Erythroblast (primary cell): ENCODE measurements around the gene LMF2.

Experiments used
- DNase-seq, 2 experiments: peaks; one replicate each; lab custom pipeline; 2025; lab: John Stamatoyannopoulos, UW
- GATA1 ChIP-seq: IDR thresholded peaks from 2 replicates; pipeline ENCODE4 v1.6.1; 2011; ENCODE audit warnings: low read depth, mild to moderate bottlenecking, control low read depth, low read length, moderate library complexity
- POLR2A ChIP-seq: IDR thresholded peaks from 2 replicates; pipeline ENCODE4 v1.6.1; 2011; ENCODE audit warnings: mild to moderate bottlenecking, low read length

Gene LMF2

GRCh38 chr22:50507421-50507990 lies at the start of gene LMF2:
TSS of gene LMF2 (minus strand) at chr22:50507702. CDS start at chr22:50507675, 27 bp downstream.
- peak; percentile 95 to 100 for DNase-seq
- no peak for TF ChIP-seq GATA1
- TF ChIP-seq POLR2A, result no peak

GRCh38 chr22:50556703-50557102 lies 49.2 kb upstream of the LMF2 start:
- no peak for DNase-seq
- TF ChIP-seq GATA1 (no peak), POLR2A (no peak)

- no peak for DNase-seq
- TF ChIP-seq POLR2A (no peak), GATA1 (no peak)
Observed at GRCh38 chr22:50553310-50553709, 45.8 kb upstream of the LMF2 start.

- DNase-seq, result no peak
- TF ChIP-seq GATA1 (no peak), POLR2A (no peak)
Observed at GRCh38 chr22:50551160-50551752, 43.8 kb upstream of the LMF2 start.

GRCh38 chr22:50550395-50550794 lies 42.9 kb upstream of the LMF2 start:
- DNase-seq, result no peak
- TF ChIP-seq POLR2A (no peak), GATA1 (no peak)

- TF ChIP-seq GATA1, result no peak
- no peak for TF ChIP-seq POLR2A
- DNase-seq, result no peak
Observed at GRCh38 chr22:50548921-50549790, 41.7 kb upstream of the LMF2 start.

- no peak for DNase-seq
- TF ChIP-seq GATA1, result no peak
- no peak for TF ChIP-seq POLR2A
Observed at GRCh38 chr22:50548040-50548920, 40.8 kb upstream of the LMF2 start.

- TF ChIP-seq POLR2A (no peak), GATA1 (no peak)
- DNase-seq, result no peak
Observed at GRCh38 chr22:50547263-50547985, 39.9 kb upstream of the LMF2 start.

- no peak for DNase-seq
- TF ChIP-seq GATA1 (no peak), POLR2A (no peak)
Observed at GRCh38 chr22:50546326-50547262, 39.1 kb upstream of the LMF2 start.

GRCh38 chr22:50545522-50546325 lies 38.2 kb upstream of the LMF2 start, which contains the start of gene KLHDC7B:
TSS of gene KLHDC7B (plus strand) at chr22:50545899. CDS start at chr22:50546244, 345 bp downstream.
- TF ChIP-seq POLR2A (no peak), GATA1 (no peak)
- DNase-seq, result peak in 1 of 2 experiments; percentile 72

- no peak for TF ChIP-seq POLR2A
- TF ChIP-seq GATA1, result no peak
- DNase-seq, result peak in 1 of 2 experiments; percentile 40
Observed at GRCh38 chr22:50544746-50545253, 37.3 kb upstream of the LMF2 start.
